Bronchial epithelial cell (primary cell): ENCODE data around the gene FCHSD1. TPM values are rescaled to one million over a fixed set of nuclear protein-coding genes. Genes with fewer than 3 reads are reported as not detected.

Source experiments
- DNase-seq: peaks from one replicate; pipeline ENCODE4 v3.0.0-alpha.2; 2010; ENCODE audit warnings: low read depth
- FAIRE-seq: peaks from 2 replicates; lab custom pipeline; 2011; peaks lifted over from hg19 to GRCh38; lab: Jason Lieb, UNC
- H3K27me3 ChIP-seq: 2 replicates; pipeline ENCODE4 v1.5.1; 2011; ENCODE audit warnings: low read length; ENCODE audit not compliant: control insufficient read depth, insufficient read depth
- H3K36me3 ChIP-seq: 2 replicates; pipeline ENCODE4 v1.5.1; 2011; ENCODE audit warnings: low read length; ENCODE audit not compliant: control insufficient read depth, insufficient read depth
- H3K4me3 ChIP-seq: 2 replicates; pipeline ENCODE4 v1.5.1; 2011; ENCODE audit warnings: mild to moderate bottlenecking, low read depth, low read length, control low read depth
- CTCF ChIP-seq: IDR thresholded peaks from 2 replicates; pipeline ENCODE4 v1.5.1; 2011; ENCODE audit warnings: mild to moderate bottlenecking, moderate library complexity, low read length, control low read depth, inconsistent platforms; ENCODE audit not compliant: insufficient read depth, severe bottlenecking
- total RNA-seq: library from RNA; depleted of rRNA; stranded (reverse); fragments of >200 nt; gene quantifications from 2 replicates; pipeline ENCODE4 v1.2.1, GENCODE V29; 2014

Gene FCHSD1
- total RNA-seq, 1 donor from 2014 or later: 14.2 TPM

DNA sequence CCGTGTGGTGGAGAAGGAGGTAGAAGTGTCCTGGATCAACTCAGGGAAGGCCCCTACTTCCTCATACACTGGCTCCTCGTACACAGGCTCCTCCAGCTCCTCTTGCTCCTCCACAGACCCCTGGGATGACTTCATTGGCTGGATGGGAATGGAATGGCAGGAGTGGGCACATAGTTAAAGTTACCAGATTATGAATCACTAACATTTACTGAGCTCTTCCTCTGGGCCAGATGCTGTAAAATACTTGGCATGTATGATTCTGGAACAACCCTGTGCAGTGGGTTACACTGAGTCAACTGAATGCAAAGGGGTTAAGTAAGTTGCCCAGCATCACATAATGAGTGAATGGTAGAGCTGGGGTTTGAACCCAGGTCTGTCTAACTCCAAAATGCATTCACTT, 3.1 kb upstream of the FCHSD1 start:
- H3K27me3 ChIP-seq: no peaks in the 10 kb centered on the region
- DNase-seq (peak; percentile 21), FAIRE-seq (no peak)
- TF ChIP-seq CTCF: no peak
- peaks cover 14% of the 10 kb centered on the region for H3K36me3 ChIP-seq
- no peak overlapping the region for H3K4me3 ChIP-seq

DNA sequence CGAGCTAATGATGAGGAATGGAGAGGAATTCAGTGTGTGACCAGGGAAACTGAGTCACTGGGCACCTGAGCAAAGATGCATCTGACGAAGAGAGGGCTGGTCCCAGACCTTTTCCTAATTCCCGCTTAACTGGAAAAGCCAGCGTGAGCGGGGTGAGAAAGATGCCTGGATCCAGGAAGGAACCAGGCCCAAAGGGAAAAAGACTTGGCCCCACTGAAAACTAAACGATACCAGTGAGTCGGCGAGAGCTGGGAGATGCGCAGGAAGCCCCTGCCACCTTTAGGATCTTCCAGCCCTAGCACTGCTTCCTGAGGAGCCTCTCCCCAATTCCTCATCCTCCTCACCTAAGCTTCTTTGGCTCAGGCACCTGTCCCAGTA, 499 bp upstream of the FCHSD1 start:
- no peak for TF ChIP-seq CTCF
- Histone ChIP-seq H3K4me3 (peak overlapping the region; percentile 64), H3K36me3 (peaks cover 16% of the 10 kb centered on the region), H3K27me3 (no peaks in the 10 kb centered on the region)
- peak; percentile 15 for DNase-seq
- no peak for FAIRE-seq

GRCh38 chr5:141649972-141650371, 1.2 kb downstream of the FCHSD1 start:
- DNase-seq: no peak
- H3K27me3 ChIP-seq: no peaks in the 10 kb centered on the region
- FAIRE-seq: no peak
- H3K4me3 ChIP-seq: no peak overlapping the region
- H3K36me3 ChIP-seq: peaks cover 7% of the 10 kb centered on the region
- no peak for TF ChIP-seq CTCF

DNA sequence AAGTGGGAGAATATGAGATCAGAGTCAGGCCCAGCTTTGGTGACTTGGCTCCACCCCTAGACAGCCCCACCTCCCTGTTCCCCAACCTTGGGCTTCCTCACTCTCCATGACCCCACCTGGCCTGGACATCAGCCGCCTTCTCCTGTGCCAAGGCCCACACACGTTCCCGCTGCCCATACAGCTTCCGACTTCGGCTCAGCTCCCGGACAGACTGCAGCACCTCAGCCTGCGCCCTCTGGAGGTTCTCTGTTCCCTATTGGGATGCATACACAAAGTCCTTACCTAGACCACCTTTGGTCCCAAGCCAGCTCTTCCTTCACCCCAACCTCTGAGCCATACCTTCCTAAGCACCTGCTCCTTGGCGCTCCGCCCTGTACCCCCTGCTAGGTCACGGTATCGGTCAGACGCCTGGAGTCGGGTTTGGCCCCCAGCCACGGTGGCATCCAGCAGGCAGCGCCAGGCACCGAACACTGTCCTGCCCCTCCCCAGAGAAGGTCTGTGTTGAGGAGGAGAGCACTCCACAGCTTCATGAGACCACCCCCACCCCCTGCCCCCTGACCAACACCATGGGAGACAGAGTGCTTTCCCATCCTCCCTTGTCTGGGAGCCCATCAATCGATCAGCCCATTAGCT, 2.0 kb downstream of the FCHSD1 start:
- TF ChIP-seq CTCF: no peak
- FAIRE-seq (no peak), DNase-seq (no peak)
- no peak overlapping the region for H3K4me3 ChIP-seq
- H3K27me3 ChIP-seq: no peaks in the 10 kb centered on the region
- H3K36me3 ChIP-seq: peaks cover 5% of the 10 kb centered on the region

DNA sequence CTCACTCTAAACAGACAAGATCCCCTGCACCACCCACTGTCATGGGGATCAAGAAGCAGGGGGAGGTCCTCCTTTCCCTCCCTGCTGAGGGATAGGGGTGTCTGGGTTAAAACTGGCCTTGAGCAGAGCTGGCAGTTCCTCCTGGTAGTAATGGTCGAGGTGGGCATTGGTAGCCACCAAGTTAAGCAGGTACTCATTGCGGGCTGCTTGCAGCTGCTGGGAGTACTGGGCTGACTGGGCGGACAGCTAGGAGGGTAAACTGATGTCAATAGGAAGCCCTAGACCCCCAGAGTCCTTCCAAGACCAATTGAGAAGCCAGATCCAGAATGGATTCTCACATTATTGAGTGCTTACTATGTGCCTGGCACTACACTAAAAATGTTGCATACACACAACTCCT, 3.4 kb downstream of the FCHSD1 start:
- DNase-seq: no peak
- peaks cover 6% of the 10 kb centered on the region for H3K36me3 ChIP-seq

More for the DNA sequence above, 3.4 kb downstream of the FCHSD1 start:
- no peak overlapping the region for H3K4me3 ChIP-seq
- FAIRE-seq: no peak
- TF ChIP-seq CTCF: no peak
- no peaks in the 10 kb centered on the region for H3K27me3 ChIP-seq
